NT2/D1 (cell line): Measurements from ENCODE around the gene ADCY3.

Experiments used
- SUZ12 ChIP-seq: IDR thresholded peaks from 2 replicates; pipeline ENCODE4 v1.6.1; 2011; ENCODE audit not compliant: insufficient read length, insufficient read depth; ENCODE audit errors: extremely low read depth
- YY1 ChIP-seq: IDR thresholded peaks from 2 replicates; pipeline ENCODE4 v1.6.1; 2011; ENCODE audit not compliant: insufficient read length, insufficient read depth
- ZNF274 ChIP-seq: IDR thresholded peaks from 2 replicates; pipeline ENCODE4 v1.6.1; 2011; ENCODE audit warnings: mild to moderate bottlenecking, low read depth, low read length

DNA sequence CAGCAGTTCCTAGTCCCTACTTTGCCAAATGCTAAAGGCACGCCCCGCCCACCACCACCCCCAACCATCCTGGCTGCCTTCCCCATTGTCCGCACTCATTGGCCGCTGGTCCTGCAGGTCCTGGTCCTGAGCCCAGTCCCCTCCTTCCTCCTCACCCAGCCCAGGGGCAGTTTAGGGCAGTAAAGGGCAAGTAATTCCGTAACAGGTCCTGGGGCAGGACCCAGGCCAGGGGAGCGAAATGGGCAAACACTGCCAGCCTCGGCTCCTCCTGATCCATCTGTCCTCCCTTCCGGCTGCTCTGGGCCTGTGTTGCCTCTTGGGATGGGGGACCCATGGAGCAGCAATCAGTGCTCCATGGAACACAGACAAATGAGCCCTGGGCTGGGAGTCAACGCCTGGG lies 6.1 kb downstream of the ADCY3 start:
- TF ChIP-seq YY1 (no peak), ZNF274 (no peak), SUZ12 (no peak)
